ENCODE measurements around the gene L3MBTL2.

The L3MBTL2 gene

DNA sequence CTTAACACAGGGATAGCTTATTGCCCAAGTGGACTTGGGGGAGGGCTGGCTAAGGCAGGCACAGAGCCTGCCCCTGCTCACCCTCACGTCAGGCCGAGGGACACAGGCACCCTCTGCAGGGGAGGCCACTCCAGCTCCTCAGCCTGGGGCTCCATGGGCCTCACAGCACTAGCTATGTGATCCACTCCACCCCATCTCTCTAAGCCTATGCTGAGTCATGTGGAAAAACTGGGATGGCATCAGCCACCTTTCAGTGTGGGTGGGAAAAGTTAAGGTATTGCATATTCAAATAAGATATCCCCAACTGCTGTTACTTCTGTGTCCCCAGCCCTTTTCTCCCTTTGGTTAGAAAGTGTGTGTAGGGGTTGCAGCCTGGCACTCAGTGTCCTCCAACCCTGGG is 58.6 kb downstream of the L3MBTL2 start:
- Histone ChIP-seq H3K9me2 (replicated peaks; ENCODE audit: insufficient read depth, low read length) (no peaks in the 10 kb centered on the region), H3K4me3 (ENCODE audit: low read length) (no peak overlapping the region), H3K27ac (ENCODE audit: low read length) (no peak overlapping the region), H3F3A (ENCODE audit: insufficient read depth, low read length) (peaks cover 3% of the 10 kb centered on the region; the same call in 1 of the 2 replicates), H3K4me1 (ENCODE audit: low read length) (no peaks in the 10 kb centered on the region), H3K9me3 (replicated peaks; ENCODE audit: insufficient read depth, low read length) (no peaks in the 10 kb centered on the region), H3K4me2 (ENCODE audit: low read depth, low read length) (no peak overlapping the region), H3K27me3 (replicated peaks; ENCODE audit: insufficient read depth, low read length) (no peaks in the 10 kb centered on the region), H3K36me3 (replicated peaks; ENCODE audit: insufficient read depth, low read length) (peaks cover 20% of the 10 kb centered on the region), H2AFZ (ENCODE audit: low read length) (no peak overlapping the region), H3K9ac (ENCODE audit: low read length) (no peak overlapping the region), H4K20me1 (ENCODE audit: insufficient read depth, low read length) (no peaks in the 10 kb centered on the region), H3K79me2 (ENCODE audit: low read length) (peaks cover 12% of the 10 kb centered on the region)
- no peak for DNase-seq
- TF ChIP-seq EZH2 (optimal IDR thresholded peaks at IDR 0.05; ENCODE audit: low read depth, low read length) (no peak), EZH2phosphoT487 (IDR thresholded peaks at IDR 0.05; ENCODE audit: low read length) (no peak), CTCF (IDR thresholded peaks at IDR 0.05; ENCODE audit: low read length) (no peak)

DNA sequence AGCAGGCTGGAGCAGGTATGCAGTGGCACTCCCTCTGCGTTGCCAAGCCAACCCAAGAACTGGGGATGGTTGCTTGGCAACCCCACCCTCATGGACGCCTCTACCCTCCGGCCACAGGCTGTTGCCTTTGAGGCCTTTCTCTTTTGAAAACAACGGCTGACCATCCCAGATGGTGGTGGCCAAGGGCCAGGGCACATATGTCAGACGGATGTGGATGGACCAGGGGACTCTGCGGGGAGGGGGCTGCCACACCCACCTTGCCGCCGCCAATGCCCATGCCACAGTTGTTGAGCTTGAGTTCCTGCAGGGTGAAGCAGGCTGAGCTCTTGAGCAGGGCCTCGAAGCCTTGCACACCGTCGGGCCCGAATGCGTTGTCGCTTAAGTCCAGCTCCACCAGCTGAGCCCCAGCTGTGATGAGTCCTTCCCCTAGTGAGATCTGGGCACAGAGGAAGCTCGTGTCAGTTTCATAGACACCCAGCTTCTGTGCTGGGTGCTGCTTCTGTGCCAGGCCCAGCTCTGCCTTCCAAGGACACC is 59.4 kb downstream of the L3MBTL2 start:
- no peaks in the 10 kb centered on the region for H4K20me1 ChIP-seq (ENCODE audit: insufficient read depth, low read length)
- H2AFZ ChIP-seq (ENCODE audit: low read length) = no peak overlapping the region
- H3K4me3 ChIP-seq (ENCODE audit: low read length) = no peak overlapping the region
- H3K9me2 ChIP-seq (replicated peaks; ENCODE audit: insufficient read depth, low read length) = no peaks in the 10 kb centered on the region
- H3K9me3 ChIP-seq (replicated peaks; ENCODE audit: insufficient read depth, low read length) = no peaks in the 10 kb centered on the region
- peaks cover 3% of the 10 kb centered on the region; the same call in 1 of the 2 replicates for H3F3A ChIP-seq (ENCODE audit: insufficient read depth, low read length)
- H3K36me3 ChIP-seq (replicated peaks; ENCODE audit: insufficient read depth, low read length) = peaks cover 24% of the 10 kb centered on the region
- no peaks in the 10 kb centered on the region for H3K27me3 ChIP-seq (replicated peaks; ENCODE audit: insufficient read depth, low read length)
- no peaks in the 10 kb centered on the region for H3K4me1 ChIP-seq (ENCODE audit: low read length)
- H3K4me2 ChIP-seq (ENCODE audit: low read depth, low read length) = no peak overlapping the region
- H3K9ac ChIP-seq (ENCODE audit: low read length) = no peak overlapping the region
- H3K79me2 ChIP-seq (ENCODE audit: low read length) = peaks cover 15% of the 10 kb centered on the region
- H3K27ac ChIP-seq (ENCODE audit: low read length) = no peak overlapping the region
- no peak for TF ChIP-seq EZH2phosphoT487 (IDR thresholded peaks at IDR 0.05; ENCODE audit: low read length)
- TF ChIP-seq CTCF (IDR thresholded peaks at IDR 0.05; ENCODE audit: low read length) = no peak
- TF ChIP-seq EZH2 (optimal IDR thresholded peaks at IDR 0.05; ENCODE audit: low read depth, low read length) = no peak
- no peak for DNase-seq

GRCh38 chr22:41267958-41268357 is 62.8 kb downstream of the L3MBTL2 start:
- Histone ChIP-seq H4K20me1 (ENCODE audit: insufficient read depth, low read length) (no peaks in the 10 kb centered on the region), H2AFZ (ENCODE audit: low read length) (no peak overlapping the region), H3K79me2 (ENCODE audit: low read length) (peaks cover 30% of the 10 kb centered on the region), H3K9me3 (replicated peaks; ENCODE audit: insufficient read depth, low read length) (no peaks in the 10 kb centered on the region), H3K4me2 (ENCODE audit: low read depth, low read length) (no peak overlapping the region), H3K9me2 (replicated peaks; ENCODE audit: insufficient read depth, low read length) (no peaks in the 10 kb centered on the region), H3F3A (ENCODE audit: insufficient read depth, low read length) (peaks cover 3% of the 10 kb centered on the region; the same call in 1 of the 2 replicates), H3K36me3 (replicated peaks; ENCODE audit: insufficient read depth, low read length) (peaks cover 29% of the 10 kb centered on the region), H3K27ac (ENCODE audit: low read length) (no peak overlapping the region), H3K9ac (ENCODE audit: low read length) (no peak overlapping the region), H3K4me1 (ENCODE audit: low read length) (no peaks in the 10 kb centered on the region), H3K27me3 (replicated peaks; ENCODE audit: insufficient read depth, low read length) (no peaks in the 10 kb centered on the region), H3K4me3 (ENCODE audit: low read length) (no peak overlapping the region)
- TF ChIP-seq CTCF (IDR thresholded peaks at IDR 0.05; ENCODE audit: low read length) = no peak
- TF ChIP-seq EZH2 (optimal IDR thresholded peaks at IDR 0.05; ENCODE audit: low read depth, low read length) = no peak
- TF ChIP-seq EZH2phosphoT487 (IDR thresholded peaks at IDR 0.05; ENCODE audit: low read length) = no peak
- DNase-seq = no peak

All from MM.1S (cell line).